22Rv1 (cell line): ENCODE data around the gene APOA1.
A peak's percentile ranks its signal among the peaks of the same experiment; 100 is the strongest.

Source experiments
- H3K27ac ChIP-seq: fragments of 450-650 bp; 2 replicates; pipeline ENCODE4 v1.5.1; 2017
- CTCF ChIP-seq: fragments of 450-650 bp; IDR thresholded peaks from 2 replicates; pipeline ENCODE4 v1.5.1; 2017; ENCODE audit warnings: mild to moderate bottlenecking
- ZFX ChIP-seq: fragments of 450-650 bp; IDR thresholded peaks from 2 replicates; pipeline ENCODE4 v1.6.1; 2017; ENCODE audit warnings: antibody characterized with exemption, borderline replicate concordance

APOA1 gene

DNA sequence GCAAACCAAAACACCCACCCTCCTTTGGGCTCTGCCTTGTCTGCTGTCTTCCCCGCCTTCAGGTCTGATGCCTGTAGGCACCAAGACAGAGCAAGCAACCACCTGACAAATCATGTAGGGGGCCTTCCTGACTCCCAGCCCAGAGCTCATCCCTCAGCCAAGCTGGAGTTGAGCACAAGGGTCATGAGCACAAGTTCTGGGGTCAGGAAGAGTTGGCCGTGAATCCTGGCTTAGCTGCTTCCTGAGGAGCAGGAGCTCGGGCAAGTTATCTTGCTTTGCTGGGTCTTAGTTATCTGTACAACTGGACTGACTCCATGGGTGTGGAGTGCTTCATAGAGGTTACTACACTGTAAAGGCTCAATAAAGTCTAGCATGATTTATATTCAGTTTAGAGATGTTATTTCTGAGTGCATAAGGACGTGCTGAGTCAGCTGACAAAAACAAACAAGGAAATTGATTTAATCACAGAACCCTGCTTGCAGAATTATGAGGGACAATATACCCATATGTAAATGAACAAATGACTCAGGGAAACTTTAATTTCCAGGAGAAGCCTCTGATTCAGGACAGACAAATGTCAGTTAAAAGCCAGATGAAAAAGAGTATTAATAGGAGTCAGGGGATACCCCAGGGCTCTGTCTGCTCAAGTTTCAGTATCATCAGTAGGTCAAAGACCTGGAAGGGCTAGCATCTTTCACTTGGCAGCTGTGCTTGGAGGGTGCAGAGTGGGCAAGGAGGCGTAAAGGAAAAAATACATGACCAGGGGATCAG, 15.0 kb upstream of the APOA1 start:
- peak overlapping the region; percentile 15; the same call in 1 of the 2 replicates for H3K27ac ChIP-seq
- TF ChIP-seq CTCF (no peak), ZFX (no peak)

- TF ChIP-seq ZFX (no peak), CTCF (no peak)
- no peak overlapping the region for H3K27ac ChIP-seq
Measured at GRCh38 chr11:116851626-116852025, 14.2 kb upstream of the APOA1 start.

DNA sequence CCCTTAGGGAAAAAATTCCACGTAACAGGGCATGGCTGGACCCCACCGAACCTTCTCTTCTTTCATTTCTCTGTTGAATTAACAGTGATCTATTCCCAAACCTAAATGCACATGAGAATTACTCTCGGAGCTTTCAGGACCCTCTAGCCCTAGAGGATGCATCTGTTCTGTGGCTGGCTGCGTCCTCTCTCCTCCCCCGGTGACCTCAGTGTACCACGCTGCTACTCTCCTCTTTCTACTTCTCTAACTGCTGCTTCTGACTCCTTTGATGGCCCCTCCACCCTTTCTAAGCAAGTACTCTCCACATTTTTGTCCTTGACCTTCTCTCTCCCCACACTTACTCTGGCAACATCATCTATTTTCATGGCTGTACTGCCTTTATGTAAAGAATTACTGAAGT, 12.1 kb upstream of the APOA1 start:
- TF ChIP-seq CTCF = no peak
- TF ChIP-seq ZFX = no peak
- no peak overlapping the region for H3K27ac ChIP-seq

GRCh38 chr11:116849060-116849459, 11.6 kb upstream of the APOA1 start:
- no peak for TF ChIP-seq ZFX
- H3K27ac ChIP-seq = no peak overlapping the region

GRCh38 chr11:116847612-116848011, 10.2 kb upstream of the APOA1 start:
- TF ChIP-seq ZFX (no peak), CTCF (no peak)
- no peak overlapping the region for H3K27ac ChIP-seq

DNA sequence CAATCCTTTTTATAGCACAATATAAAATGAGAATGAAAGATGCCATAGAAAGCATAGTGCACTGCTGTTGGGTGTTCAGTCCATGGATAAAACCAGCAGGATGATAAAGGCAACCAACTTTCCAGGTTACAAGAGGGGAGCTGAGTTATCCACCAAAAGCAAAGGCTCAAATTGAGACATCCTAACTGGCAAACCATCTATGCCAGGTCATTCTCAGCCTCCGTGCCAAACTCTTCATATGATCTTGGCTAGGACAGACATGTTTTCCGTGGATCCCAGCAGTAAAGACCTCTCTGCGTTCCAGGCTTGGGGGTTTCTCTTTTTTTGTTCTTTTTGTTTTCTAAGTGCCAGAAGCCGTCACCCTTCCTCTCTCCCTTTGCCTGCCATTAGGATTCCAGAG, 7.3 kb upstream of the APOA1 start:
- no peak overlapping the region for H3K27ac ChIP-seq
- TF ChIP-seq CTCF (no peak), ZFX (no peak)

- H3K27ac ChIP-seq = no peak overlapping the region
- TF ChIP-seq ZFX (no peak), CTCF (no peak)
Measured at GRCh38 chr11:116843661-116844060, 6.2 kb upstream of the APOA1 start.

DNA sequence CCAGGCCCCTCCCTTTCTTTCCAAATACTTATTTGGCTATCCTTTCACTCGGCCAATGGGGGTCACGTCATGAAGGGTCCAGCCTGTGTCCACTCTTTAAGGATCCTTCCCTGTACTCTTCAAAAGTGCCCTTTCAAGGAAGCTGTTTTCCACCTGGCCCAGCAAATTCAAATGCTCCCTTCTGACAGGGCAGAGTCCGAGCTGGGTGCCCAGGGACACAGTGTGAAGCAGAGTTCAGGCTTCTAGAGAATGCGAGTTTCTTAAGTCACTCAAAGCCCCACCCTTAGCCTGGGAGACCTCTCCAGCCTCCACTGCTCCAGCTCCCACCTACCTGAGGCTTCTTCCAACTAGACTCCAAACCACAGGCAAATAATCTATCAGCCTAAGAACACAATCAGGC, 5.5 kb upstream of the APOA1 start:
- H3K27ac ChIP-seq = no peak overlapping the region
- no peak for TF ChIP-seq CTCF
- no peak for TF ChIP-seq ZFX
